Retinal pigment epithelial cell (primary cell): ENCODE data around the gene KANK3.

Experiments
- DNase-seq: peaks from one replicate; pipeline ENCODE4 v3.0.0-alpha.2; 2010; ENCODE audit warnings: low read depth
- H3K4me3 ChIP-seq: 2 replicates; pipeline ENCODE4 v1.5.1; 2011; ENCODE audit warnings: mild to moderate bottlenecking, low read length, control low read depth, moderate library complexity
- CTCF ChIP-seq: conservative IDR thresholded peaks from 2 replicates; pipeline ENCODE4 v1.5.1; 2011; ENCODE audit warnings: low read depth, low read length, control low read depth, inconsistent platforms

Gene KANK3

GRCh38 chr19:8331263-8331845 lies 11.7 kb downstream of the KANK3 start:
- no peak for DNase-seq
- TF ChIP-seq CTCF: no peak

GRCh38 chr19:8329996-8330395 lies 13.1 kb downstream of the KANK3 start:
- no peak for DNase-seq
- TF ChIP-seq CTCF: no peak
- H3K4me3 ChIP-seq: no peak overlapping the region

More at GRCh38 chr19:8331263-8331845, 11.7 kb downstream of the KANK3 start:
- no peak overlapping the region for H3K4me3 ChIP-seq

GRCh38 chr19:8325454-8325853 lies 17.6 kb downstream of the KANK3 start:
- no peak overlapping the region for H3K4me3 ChIP-seq
- no peak for TF ChIP-seq CTCF
- no peak for DNase-seq

- no peak overlapping the region for H3K4me3 ChIP-seq
- no peak for TF ChIP-seq CTCF
- DNase-seq: no peak
Measured at GRCh38 chr19:8324186-8325050, 18.6 kb downstream of the KANK3 start.

GRCh38 chr19:8323781-8324185 lies 19.3 kb downstream of the KANK3 start:
- no peak overlapping the region for H3K4me3 ChIP-seq
- TF ChIP-seq CTCF: no peak
- DNase-seq: no peak

- TF ChIP-seq CTCF: no peak
- DNase-seq: no peak
- peak overlapping the region; percentile 99 for H3K4me3 ChIP-seq
Measured at GRCh38 chr19:8322638-8322997, 20.4 kb downstream of the KANK3 start.

- DNase-seq: no peak
- TF ChIP-seq CTCF: no peak
- peak overlapping the region; percentile 99 for H3K4me3 ChIP-seq
Measured at GRCh38 chr19:8321986-8322637, 20.9 kb downstream of the KANK3 start.
